H1 (cell line): Measurements from ENCODE around the gene SFN. TPM values are rescaled to one million over a fixed set of nuclear protein-coding genes. Genes with fewer than 3 reads are reported as not detected.

ENCODE experiments used
- ASH2L ChIP-seq: fragments of 200-600, 300-600 bp; sonication (generic); IDR thresholded peaks from one replicate; pipeline ENCODE4 v1.7.1; 2017; ENCODE audit warnings: low read length
- BACH1 ChIP-seq: IDR thresholded peaks from 2 replicates; pipeline ENCODE4 v1.6.1; 2012; ENCODE audit warnings: low read length, improper control_type of control experiment
- BRCA1 ChIP-seq: IDR thresholded peaks from 2 replicates; pipeline ENCODE4 v1.6.1; 2012; ENCODE audit warnings: low read depth, low read length, improper control_type of control experiment
- CHD1 ChIP-seq: IDR thresholded peaks from 2 replicates; pipeline ENCODE4 v1.6.1; 2012; ENCODE audit warnings: low read depth, low read length, improper control_type of control experiment
- CREB1 ChIP-seq: IDR thresholded peaks from 2 replicates; pipeline ENCODE4 v1.6.1; 2012; ENCODE audit warnings: inconsistent platforms
- CTBP2 ChIP-seq: IDR thresholded peaks from 2 replicates; pipeline ENCODE4 v1.7.0; 2011; ENCODE audit warnings: borderline replicate concordance, mild to moderate bottlenecking, moderate library complexity, mixed read lengths, low read length; ENCODE audit not compliant: insufficient read depth, insufficient read length
- EP300 ChIP-seq, 2 experiments: IDR thresholded peaks; 1 replicate in 1 of 2; 2 replicates in 1 of 2; pipeline ENCODE4 v1.6.1; 2011 to 2012; ENCODE audit warnings: low read depth in 2 of 2, low read length in 2 of 2, mild to moderate bottlenecking in 2 of 2, borderline replicate concordance in 1 of 2, inconsistent platforms in 1 of 2, moderate library complexity in 1 of 2
- EZH2 ChIP-seq: fragments of 200-600 bp; sonication (generic); IDR thresholded peaks from 2 replicates; pipeline ENCODE4 v1.7.1; 2012; ENCODE audit warnings: low read depth, mild to moderate bottlenecking, moderate library complexity, low read length, inconsistent platforms; ENCODE audit not compliant: severe bottlenecking
- FOSL1 ChIP-seq: IDR thresholded peaks from 2 replicates; pipeline ENCODE4 v1.6.1; 2011; ENCODE audit warnings: mild to moderate bottlenecking, low read depth, low read length, moderate library complexity; ENCODE audit not compliant: insufficient read depth
- GABPA ChIP-seq: IDR thresholded peaks from 2 replicates; pipeline ENCODE4 v1.6.1; 2011; ENCODE audit warnings: mild to moderate bottlenecking, low read length, moderate library complexity, borderline replicate concordance; ENCODE audit not compliant: insufficient read depth
- JUND ChIP-seq: IDR thresholded peaks from 2 replicates; pipeline ENCODE4 v1.6.1; 2011; ENCODE audit warnings: mild to moderate bottlenecking, improper control_type of control experiment, low read length
- KDM4A ChIP-seq: IDR thresholded peaks from one replicate; pipeline ENCODE4 v1.7.1; 2012; ENCODE audit warnings: low read depth, mild to moderate bottlenecking, moderate library complexity, low read length, inconsistent platforms; ENCODE audit not compliant: severe bottlenecking
- MAFK ChIP-seq: IDR thresholded peaks from 2 replicates; pipeline ENCODE4 v1.6.1; 2012; ENCODE audit warnings: low read depth, mild to moderate bottlenecking, improper control_type of control experiment, low read length
- MAX ChIP-seq: IDR thresholded peaks from 2 replicates; pipeline ENCODE4 v1.6.1; 2012; ENCODE audit warnings: inconsistent platforms
- RBBP5 ChIP-seq: IDR thresholded peaks from 2 replicates; pipeline ENCODE4 v1.7.1; 2012; ENCODE audit warnings: low read depth, mild to moderate bottlenecking, inconsistent platforms, low read length, moderate library complexity, borderline replicate concordance
- RNF2 ChIP-seq: fragments of 200-900, 300-1000 bp; sonication (generic); IDR thresholded peaks from 2 replicates; pipeline ENCODE4 v1.7.1; 2016; ENCODE audit warnings: borderline replicate concordance, low read depth, mild to moderate bottlenecking, antibody characterized with exemption, low read length; ENCODE audit not compliant: poor library complexity, severe bottlenecking; ENCODE audit errors: missing control alignments
- SIN3A ChIP-seq, 2 experiments: IDR thresholded peaks in 1 of 2; conservative IDR thresholded peaks in 1 of 2; 2 replicates each; pipeline ENCODE4 v1.6.1; 2011 to 2012; ENCODE audit warnings: low read length in 2 of 2, improper control_type of control experiment in 1 of 2, low read depth in 1 of 2, mild to moderate bottlenecking in 1 of 2
- SIRT6 ChIP-seq: IDR thresholded peaks from one replicate; pipeline ENCODE4 v1.7.1; 2012; ENCODE audit warnings: low read length, inconsistent platforms
- SP1 ChIP-seq: IDR thresholded peaks from 2 replicates; pipeline ENCODE4 v1.6.1; 2011; ENCODE audit warnings: low read depth, low read length
- TBP ChIP-seq: IDR thresholded peaks from 2 replicates; pipeline ENCODE4 v1.6.1; 2011; ENCODE audit warnings: low read depth, low read length, improper control_type of control experiment
- TCF12 ChIP-seq: IDR thresholded peaks from 2 replicates; pipeline ENCODE4 v1.6.1; 2011; ENCODE audit warnings: low read depth, mild to moderate bottlenecking, low read length
- YY1 ChIP-seq: IDR thresholded peaks from 2 replicates; pipeline ENCODE4 v1.6.1; 2011; ENCODE audit warnings: low read depth, mild to moderate bottlenecking, low read length
- ZNF274 ChIP-seq: IDR thresholded peaks from 2 replicates; pipeline ENCODE4 v1.7.0; 2012; ENCODE audit warnings: low read length, borderline replicate concordance; ENCODE audit errors: extremely low read depth
- polyA plus RNA-seq, 7 experiments: library from polyadenylated mRNA; depleted of rRNA in 3 of 7; stranded (reverse) in 5 of 7; unstranded in 2 of 7; fragments of >200 nt in 5 of 7; fragments of 200-250 nt in 2 of 7; gene quantifications; 1 replicate in 5 of 7; 2 replicates in 1 of 7; 4 replicates in 1 of 7; pipeline versions ENCODE4 v1.2.1 to v1.2.3, GENCODE V29; 2011 to 2013; ENCODE audit warnings: missing spikeins in 2 of 7, mixed read lengths in 2 of 7
- total RNA-seq: library from RNA; stranded (reverse); fragmentation: NEBNext Ultra II Directional; extraction: Animal tissue kit (Norgen Biotek cat#: 25700); gene quantifications from 2 replicates; pipeline ENCODE4 v1.2.1, GENCODE V29; 2021

SFN gene
- total and polyA plus RNA-seq, 2 of the 8 experiments (the other 6 are each of a cell fraction or from before 2014, with no cell fraction given), result 3.3 to 3.9 TPM

DNA sequence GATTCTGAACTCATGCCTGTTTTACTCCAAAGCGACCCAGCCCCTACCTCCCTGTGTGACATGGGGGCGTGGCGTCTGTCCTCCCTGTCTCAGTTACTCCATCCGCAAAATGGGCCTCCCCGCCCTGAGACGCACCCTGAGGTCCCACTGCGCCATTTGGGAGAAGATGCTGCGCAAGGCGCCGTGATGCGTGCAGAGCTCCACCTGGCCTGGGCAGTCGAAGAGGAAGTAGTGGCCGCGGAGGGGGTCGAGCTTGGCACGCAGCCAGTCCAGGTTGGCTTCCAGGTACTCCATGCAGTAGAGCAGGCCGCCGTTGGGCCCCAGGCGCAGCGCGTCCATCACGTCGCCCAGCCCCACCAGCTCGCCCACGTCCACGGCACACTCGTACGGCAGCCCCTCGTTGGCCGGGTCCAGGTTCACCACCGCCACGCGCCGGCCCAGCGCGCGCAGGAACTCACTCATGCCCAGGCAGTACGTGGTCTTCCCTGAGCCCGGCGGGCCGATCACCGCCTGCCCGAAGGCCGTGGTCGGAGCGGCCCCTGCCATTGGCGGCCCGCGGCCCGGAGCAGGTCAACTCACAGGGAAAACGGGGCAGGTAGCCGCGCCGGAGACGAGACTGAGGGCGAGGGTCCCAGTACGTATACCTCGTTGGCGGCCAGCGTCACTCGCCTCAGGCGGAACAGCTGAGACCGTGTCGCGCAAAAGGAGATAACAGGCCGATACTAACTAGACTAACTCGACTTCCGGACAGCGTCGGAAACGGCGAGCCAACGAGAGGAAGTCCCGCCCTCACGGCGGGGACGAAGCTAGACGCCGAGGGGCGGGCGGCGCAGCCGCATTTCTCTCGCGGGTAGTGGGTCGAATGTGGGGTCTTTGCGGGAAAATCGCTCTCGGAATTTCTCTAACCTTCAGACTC is 26.9 kb downstream of the SFN start, which contains the start of gene GPN2 (continued):
- no peak for TF ChIP-seq BRCA1
- TF ChIP-seq CREB1, result peak; percentile 76
- TF ChIP-seq SIRT6, result no peak
- TF ChIP-seq FOSL1, result no peak
- TF ChIP-seq RBBP5, result peak; percentile 81; the same call in 1 of the 2 replicates
- peak; percentile 73 for TF ChIP-seq TBP
- no peak for TF ChIP-seq CTBP2
- peak; percentile 84 for TF ChIP-seq KDM4A
- no peak for TF ChIP-seq TCF12
- TF ChIP-seq RNF2, result no peak
- TF ChIP-seq MAFK, result no peak
- TF ChIP-seq GABPA, result peak; percentile 72; the same call in 1 of the 2 replicates
- TF ChIP-seq BACH1, result no peak
- TF ChIP-seq EP300 (IDR thresholded peaks at IDR 0.05; ENCODE audit: borderline replicate concordance in 1 of 2, low read depth in 2 of 2, low read length in 2 of 2), result no peak
- TF ChIP-seq SP1, result no peak
- TF ChIP-seq EZH2, result no peak
- no peak for TF ChIP-seq JUND
- TF ChIP-seq ZNF274, result no peak
- TF ChIP-seq YY1, result peak; percentile 31; the same call in 1 of the 2 replicates
- peak; percentile 69 for TF ChIP-seq ASH2L
- TF ChIP-seq MAX, result no peak; the same call in 1 of the 2 replicates
- no peak for TF ChIP-seq CHD1
- peak; percentile 66 to 86; a peak in 1 of 4 replicates for TF ChIP-seq SIN3A (conservative IDR thresholded peaks at IDR 0.05 in 1 of 2, IDR thresholded peaks at IDR 0.05 in 1 of 2; ENCODE audit: low read depth in 1 of 2, low read length in 2 of 2)
